NCI-H69 (cell line): ENCODE results near the gene CNN3.

Experiments used
- DNase-seq: peaks from one replicate; lab custom pipeline; 2025; lab: John Stamatoyannopoulos, UW

The CNN3 gene

GRCh38 chr1:94856004-94856403, 70.9 kb downstream of the CNN3 start:
- DNase-seq = no peak

GRCh38 chr1:94855307-94855700, 71.6 kb downstream of the CNN3 start:
- no peak for DNase-seq

- DNase-seq = peak; percentile 81
Measured at GRCh38 chr1:94854458-94855306, 72.2 kb downstream of the CNN3 start.

GRCh38 chr1:94852788-94853187, 74.1 kb downstream of the CNN3 start:
- no peak for DNase-seq

GRCh38 chr1:94851571-94851970, 75.3 kb downstream of the CNN3 start:
- DNase-seq = no peak
